Retina (tissue), 1 donor: Measurements from ENCODE around the gene CXorf38.
A peak's percentile ranks its signal among the peaks of the same experiment; 100 is the strongest.

Source experiments
- DNase-seq: peaks from one replicate; pipeline ENCODE4 v3.0.0-alpha.2; 2016

Gene CXorf38

GRCh38 chrX:40647307-40648197, at the start of gene CXorf38:
Gene CXorf38 (minus strand): TSS chrX:40647561. CDS start chrX:40647520, 41 bp downstream.
- peak; percentile 93 for DNase-seq

GRCh38 chrX:40694802-40695201, 47.4 kb upstream of the CXorf38 start:
- no peak for DNase-seq

GRCh38 chrX:40688929-40689328, 41.6 kb upstream of the CXorf38 start:
- no peak for DNase-seq

- no peak for DNase-seq
These were observed 39.8 kb upstream of the CXorf38 start for GRCh38 chrX:40687169-40687568.

GRCh38 chrX:40685362-40685918, 38.1 kb upstream of the CXorf38 start:
- no peak for DNase-seq

GRCh38 chrX:40684092-40684491, 36.7 kb upstream of the CXorf38 start:
- peak; percentile 16 for DNase-seq

GRCh38 chrX:40683245-40683644, 35.9 kb upstream of the CXorf38 start:
- DNase-seq: no peak

GRCh38 chrX:40671126-40671525, 23.8 kb upstream of the CXorf38 start:
- DNase-seq: no peak

GRCh38 chrX:40663880-40664630, 16.7 kb upstream of the CXorf38 start:
- no peak for DNase-seq

GRCh38 chrX:40663078-40663740, 15.8 kb upstream of the CXorf38 start:
- no peak for DNase-seq

GRCh38 chrX:40661489-40661888, 14.1 kb upstream of the CXorf38 start:
- DNase-seq: no peak

- no peak for DNase-seq
These were observed 13.0 kb upstream of the CXorf38 start for GRCh38 chrX:40660381-40660780.

GRCh38 chrX:40653535-40653934, 6.2 kb upstream of the CXorf38 start:
- DNase-seq: no peak

- no peak for DNase-seq
These were observed 5.3 kb upstream of the CXorf38 start for GRCh38 chrX:40652664-40653063.

GRCh38 chrX:40651620-40652223, 4.4 kb upstream of the CXorf38 start:
- DNase-seq: peak; percentile 54

- peak; percentile 50 for DNase-seq
These were observed 663 bp downstream of the CXorf38 start for GRCh38 chrX:40646489-40647306.

GRCh38 chrX:40644821-40645358, 2.5 kb downstream of the CXorf38 start:
- DNase-seq: no peak

- DNase-seq: no peak
These were observed 3.2 kb downstream of the CXorf38 start for GRCh38 chrX:40644176-40644575.

- no peak for DNase-seq
These were observed 9.7 kb downstream of the CXorf38 start for GRCh38 chrX:40637687-40638086.

GRCh38 chrX:40632199-40632598, 15.2 kb downstream of the CXorf38 start:
- no peak for DNase-seq

GRCh38 chrX:40628506-40628905, 18.9 kb downstream of the CXorf38 start:
- no peak for DNase-seq
